ENCODE measurements around the gene PDPN. TPM values are rescaled to one million over a fixed set of nuclear protein-coding genes. Genes with fewer than 3 reads are reported as not detected.

The PDPN gene
- total and polyA plus RNA-seq, 7 donors: 2.1 to 14.7 (median 9.9) TPM

GRCh38 chr1:13662493-13662892 is 78.9 kb downstream of the PDPN start:
- Histone ChIP-seq H3K27ac (peak overlapping the region in 3 of 4 donors; percentile 12 to 69 (median 34)), H3K4me3 (no peak overlapping the region), H3K36me3 (no peaks in the 10 kb centered on the region), H3K27me3 (no peaks in the 10 kb centered on the region), H3K4me1 (peaks cover 0 to 15% (median 4%) of the 10 kb centered on the region in 4 donors), H3K9me3 (no peaks in the 10 kb centered on the region)
- peak; percentile 67 for DNase-seq
- 51 to 63% methylated on average over 4 of the region's 4 CpGs for WGBS, 2 donors
- intact Hi-C loops (cut with DNase I): loop anchor here (10.0 kb wide), 1 partner anchor 1382 kb away; no protein-coding TSS in a partner anchor
- TF ChIP-seq POLR2AphosphoS5 (IDR thresholded peaks at IDR 0.05) (peak in 2 of 4 donors; percentile 20 to 49), EP300 (IDR thresholded peaks at IDR 0.05) (peak in 1 of 4 donors; percentile 32), CTCF (IDR thresholded peaks at IDR 0.05) (no peak)

DNA sequence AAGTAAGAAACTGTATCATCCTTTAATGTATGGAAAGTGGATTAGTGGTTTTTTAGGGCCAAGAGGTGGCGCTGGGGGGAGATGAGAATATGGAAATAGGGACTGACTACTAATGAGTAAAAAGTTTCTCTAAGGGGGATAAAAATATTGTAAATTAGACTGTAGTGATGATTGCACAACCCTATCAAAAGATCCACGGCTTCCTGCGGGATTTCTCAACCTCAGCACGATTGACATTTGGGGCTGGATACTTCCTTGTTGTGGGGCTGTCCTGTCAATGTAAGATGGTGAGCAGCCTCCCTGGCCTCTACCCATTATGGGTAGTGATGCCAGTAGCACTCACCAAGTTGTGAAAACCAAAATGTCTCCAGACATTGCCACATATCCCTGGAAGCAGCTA is 80.3 kb downstream of the PDPN start:
- Histone ChIP-seq H3K27ac (no peak overlapping the region), H3K27me3 (no peaks in the 10 kb centered on the region), H3K4me3 (no peak overlapping the region), H3K9me3 (no peaks in the 10 kb centered on the region), H3K4me1 (peaks cover 0 to 15% (median 4%) of the 10 kb centered on the region in 4 donors), H3K36me3 (no peaks in the 10 kb centered on the region)
- no peak for DNase-seq
- 39 to 68% methylated on average over 4 of the region's 4 CpGs for WGBS, 2 donors
- intact Hi-C loops (cut with DNase I): loop anchor here (10.0 kb wide), 1 partner anchor 1381 kb away; no protein-coding TSS in a partner anchor
- TF ChIP-seq POLR2A (IDR thresholded peaks at IDR 0.05): no peak
- TF ChIP-seq POLR2AphosphoS5 (IDR thresholded peaks at IDR 0.05): no peak
- TF ChIP-seq CTCF (IDR thresholded peaks at IDR 0.05): no peak
- TF ChIP-seq EP300 (IDR thresholded peaks at IDR 0.05): no peak

- H3K9me3 ChIP-seq: no peaks in the 10 kb centered on the region
- intact Hi-C loops (cut with DNase I): loop anchor here (10.0 kb wide), 1 partner anchor 1380 kb away; no protein-coding TSS in a partner anchor
Measured at GRCh38 chr1:13664451-13664850, 80.8 kb downstream of the PDPN start.

DNA sequence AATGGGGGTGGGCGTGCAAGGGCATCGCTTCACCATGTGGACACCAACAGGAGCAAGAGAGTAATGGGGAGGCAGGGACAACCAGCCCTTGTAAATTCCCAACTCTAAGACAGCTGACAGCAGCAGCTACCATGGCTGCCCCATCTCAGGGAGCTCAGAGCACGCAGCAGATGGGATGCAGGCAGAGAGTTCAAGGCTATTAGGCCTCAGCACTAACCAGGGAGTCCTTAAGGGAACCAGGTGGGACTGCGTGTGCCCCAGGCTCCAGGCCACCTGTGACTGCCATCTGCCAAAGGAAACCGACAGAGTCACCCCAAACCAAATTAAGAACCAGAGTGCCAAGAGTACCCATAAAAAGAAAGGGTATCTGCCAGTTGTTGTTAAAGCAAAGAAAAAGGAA is 82.7 kb downstream of the PDPN start:
- Histone ChIP-seq H3K27me3 (no peaks in the 10 kb centered on the region), H3K36me3 (no peaks in the 10 kb centered on the region), H3K4me1 (peaks cover 0 to 15% (median 4%) of the 10 kb centered on the region in 4 donors), H3K27ac (no peak overlapping the region), H3K4me3 (no peak overlapping the region), H3K9me3 (no peaks in the 10 kb centered on the region)
- intact Hi-C loops (cut with DNase I): loop anchor here (5.0 to 10.0 kb wide), 2 partner anchors 146 to 1378 kb away; no protein-coding TSS in a partner anchor
- 82 to 91% methylated on average over 5 of the region's 5 CpGs for WGBS, 2 donors
- TF ChIP-seq POLR2A (IDR thresholded peaks at IDR 0.05): no peak
- DNase-seq: no peak

More at GRCh38 chr1:13664451-13664850, 80.8 kb downstream of the PDPN start:
- Histone ChIP-seq H3K36me3 (no peaks in the 10 kb centered on the region), H3K4me3 (no peak overlapping the region), H3K27me3 (no peaks in the 10 kb centered on the region), H3K27ac (no peak overlapping the region), H3K4me1 (peaks cover 0 to 15% (median 4%) of the 10 kb centered on the region in 4 donors)
- WGBS, 2 donors: 56 to 76% methylated on average over 1 of the region's 1 CpG
- TF ChIP-seq POLR2AphosphoS5 (IDR thresholded peaks at IDR 0.05): no peak
- no peak for TF ChIP-seq EP300 (IDR thresholded peaks at IDR 0.05)
- no peak for TF ChIP-seq CTCF (IDR thresholded peaks at IDR 0.05)
- no peak for TF ChIP-seq POLR2A (IDR thresholded peaks at IDR 0.05)
- no peak for DNase-seq

Small RNAs within 50 kb of the gene (small RNA-seq; reads per million reads assigned to genes)
- 0 reads per million in 3 donors for gene RNA5SP41

Other genes starting within 250 kb of the PDPN start
- gene PRAMEF14, start 236.7 kb upstream of the PDPN start, total RNA-seq: not detected
- not detected for gene PRAMEF14, start 236.7 kb upstream of the PDPN start, polyA plus RNA-seq
- gene PRAMEF19, start 211.9 kb upstream of the PDPN start, total RNA-seq: not detected
- gene PRAMEF19, start 211.9 kb upstream of the PDPN start, polyA plus RNA-seq: not detected
- gene PRAMEF17, start 194.2 kb upstream of the PDPN start, total RNA-seq: not detected
- gene PRAMEF17, start 194.2 kb upstream of the PDPN start, polyA plus RNA-seq: not detected
- gene PRAMEF20, start 173.4 kb upstream of the PDPN start, total RNA-seq: not detected
- gene PRAMEF20, start 173.4 kb upstream of the PDPN start, polyA plus RNA-seq: not detected
- gene LRRC38, start 69.8 kb upstream of the PDPN start, total RNA-seq: not detected
- not detected for gene LRRC38, start 69.8 kb upstream of the PDPN start, polyA plus RNA-seq
- 10 to 100 TPM; 34.6 to 53.2 (median 37.3) TPM for gene PRDM2, start 116.4 kb downstream of the PDPN start, total RNA-seq
- 10 to 100 TPM in 1 of 3 donors, 1 to 10 TPM in 2; 6.7 to 20.1 (median 9.0) TPM for gene PRDM2, start 116.4 kb downstream of the PDPN start, polyA plus RNA-seq